Measurements from ENCODE around the gene TMSB15B.
"Not testable (repeated sequence)": the region's sequence is repeated elsewhere in the genome, so short reads cannot be mapped to it uniquely, and the experiment has no call there.

TMSB15B gene

GRCh38 chrX:103962411-103963278 lies at the start of gene TMSB15B:
Gene TMSB15B, plus strand, starts transcription at chrX:103962627.
- DNase-seq = not testable (repeated sequence)

- DNase-seq = no peak
These were observed 48.9 kb upstream of the TMSB15B start for GRCh38 chrX:103913356-103914020.

GRCh38 chrX:103918050-103918449 lies 44.4 kb upstream of the TMSB15B start:
- peak in 2 of 4 experiments; percentile 0 to 2 for DNase-seq

GRCh38 chrX:103918571-103919269 lies 43.7 kb upstream of the TMSB15B start:
- DNase-seq = peak; percentile 10 to 25 (median 17)

GRCh38 chrX:103919270-103919637 lies 43.2 kb upstream of the TMSB15B start:
- peak in 2 of 4 experiments; percentile 0 to 2 for DNase-seq

GRCh38 chrX:103920515-103920914 lies 41.9 kb upstream of the TMSB15B start:
- not testable (repeated sequence) for DNase-seq

GRCh38 chrX:103927030-103927429 lies 35.4 kb upstream of the TMSB15B start:
- DNase-seq = no peak

GRCh38 chrX:103927633-103928032 lies 34.8 kb upstream of the TMSB15B start:
- no peak for DNase-seq

- no peak for DNase-seq
These were observed 30.3 kb upstream of the TMSB15B start for GRCh38 chrX:103932133-103932532.

- not testable (repeated sequence) for DNase-seq
These were observed 22.2 kb upstream of the TMSB15B start for GRCh38 chrX:103940257-103940656.

GRCh38 chrX:103941201-103941975 lies 21.0 kb upstream of the TMSB15B start:
- no peak for DNase-seq

- no peak for DNase-seq
These were observed 12.9 kb upstream of the TMSB15B start for GRCh38 chrX:103949506-103949905.

GRCh38 chrX:103953353-103953752 lies 9.1 kb upstream of the TMSB15B start:
- no peak for DNase-seq

- DNase-seq = no peak
These were observed 8.2 kb upstream of the TMSB15B start for GRCh38 chrX:103954259-103954658.

- not testable (repeated sequence) for DNase-seq
These were observed 1.8 kb upstream of the TMSB15B start for GRCh38 chrX:103960599-103960998.

- DNase-seq = not testable (repeated sequence)
These were observed 21.1 kb downstream of the TMSB15B start for GRCh38 chrX:103983508-103983907.

- no peak for DNase-seq
These were observed 36.8 kb downstream of the TMSB15B start for GRCh38 chrX:103999234-103999633.

- no peak for DNase-seq
These were observed 46.4 kb downstream of the TMSB15B start for GRCh38 chrX:104008831-104009230.

GRCh38 chrX:104013158-104013557 lies 50.7 kb downstream of the TMSB15B start:
- DNase-seq = no peak

- no peak for DNase-seq
These were observed 51.2 kb downstream of the TMSB15B start, which contains the start of gene H2BW1 for GRCh38 chrX:104013606-104014005. Gene H2BW1, minus strand, starts transcription at chrX:104013708. Its CDS starts 132 bp downstream, at chrX:104013576.

- DNase-seq = not testable (repeated sequence)
These were observed 53.1 kb downstream of the TMSB15B start for GRCh38 chrX:104015576-104015975.

Measured in activated CD4-positive, CD25-positive, alpha-beta regulatory T cell (primary cell).